GM18498 (cell line): ENCODE results near the gene SOX5.
"Not testable (repeated sequence)": the region's sequence is repeated elsewhere in the genome, so short reads cannot be mapped to it uniquely, and the experiment has no call there.

Source experiments
- ATAC-seq: cut with Tn5 transposase; IDR thresholded peaks from one replicate; pipeline ENCODE4 v1.9.1; 2021; ENCODE audit warnings: mild to moderate bottlenecking, moderate library complexity; ENCODE audit not compliant: unreplicated experiment

SOX5 gene

GRCh38 chr12:23911574-23911973, 37.9 kb downstream of the SOX5 start:
- no peak for ATAC-seq

GRCh38 chr12:23909551-23909950, 39.9 kb downstream of the SOX5 start:
- no peak for ATAC-seq

- no peak for ATAC-seq
Observed at GRCh38 chr12:23906329-23906728, 43.1 kb downstream of the SOX5 start.

GRCh38 chr12:23899434-23899833, 50.0 kb downstream of the SOX5 start:
- ATAC-seq: no peak

GRCh38 chr12:23898121-23898520, 51.3 kb downstream of the SOX5 start:
- ATAC-seq: no peak

GRCh38 chr12:23895792-23896218, 53.7 kb downstream of the SOX5 start:
- ATAC-seq: no peak

- no peak for ATAC-seq
Observed at GRCh38 chr12:23893611-23894010, 55.9 kb downstream of the SOX5 start.

- no peak for ATAC-seq
Observed at GRCh38 chr12:23891115-23891514, 58.4 kb downstream of the SOX5 start.

GRCh38 chr12:23889069-23889440, 60.4 kb downstream of the SOX5 start:
- no peak for ATAC-seq

GRCh38 chr12:23888396-23889068, 60.9 kb downstream of the SOX5 start:
- ATAC-seq: no peak

- ATAC-seq: no peak
Observed at GRCh38 chr12:23887055-23887835, 62.2 kb downstream of the SOX5 start.

GRCh38 chr12:23885394-23885793, 64.1 kb downstream of the SOX5 start:
- no peak for ATAC-seq

- ATAC-seq: no peak
Observed at GRCh38 chr12:23884909-23885308, 64.6 kb downstream of the SOX5 start.

- ATAC-seq: no peak
Observed at GRCh38 chr12:23880988-23881387, 68.5 kb downstream of the SOX5 start.

- ATAC-seq: not testable (repeated sequence)
Observed at GRCh38 chr12:23876618-23877017, 72.9 kb downstream of the SOX5 start.

GRCh38 chr12:23867794-23868193, 81.7 kb downstream of the SOX5 start:
- ATAC-seq: no peak

- no peak for ATAC-seq
Observed at GRCh38 chr12:23862701-23863100, 86.8 kb downstream of the SOX5 start.

GRCh38 chr12:23860019-23860418, 89.5 kb downstream of the SOX5 start:
- ATAC-seq: no peak

GRCh38 chr12:23857178-23857577, 92.3 kb downstream of the SOX5 start:
- no peak for ATAC-seq

- ATAC-seq: peak; percentile 58
Observed at GRCh38 chr12:23855813-23856212, 93.7 kb downstream of the SOX5 start.

- no peak for ATAC-seq
Observed at GRCh38 chr12:23854598-23854997, 94.9 kb downstream of the SOX5 start.

GRCh38 chr12:23853640-23854039, 95.8 kb downstream of the SOX5 start:
- no peak for ATAC-seq
